ENCODE data around the gene ARPC1A.

The ARPC1A gene

GRCh38 chr7:99296471-99296870 lies 29.2 kb upstream of the ARPC1A start:
- H3K9me3 ChIP-seq (ENCODE audit: insufficient read depth, low read length): no peaks in the 10 kb centered on the region
- no peak for TF ChIP-seq EZH2phosphoT487 (IDR thresholded peaks at IDR 0.05; ENCODE audit: low read depth)
- no peak for TF ChIP-seq CTCF (IDR thresholded peaks at IDR 0.05; ENCODE audit: low read depth, low read length)
- H4K20me1 ChIP-seq (ENCODE audit: insufficient read depth, low read length): no peaks in the 10 kb centered on the region
- no peaks in the 10 kb centered on the region for H3K36me3 ChIP-seq (replicated peaks; ENCODE audit: low read depth, low read length)
- H3K4me1 ChIP-seq (ENCODE audit: low read length): no peaks in the 10 kb centered on the region
- no peaks in the 10 kb centered on the region for H3K79me2 ChIP-seq (ENCODE audit: low read length)
- no peak overlapping the region for H2AFZ ChIP-seq (ENCODE audit: low read depth, low read length)
- no peak overlapping the region for H3K4me2 ChIP-seq (ENCODE audit: low read length)
- H3K27ac ChIP-seq (ENCODE audit: low read length): no peak overlapping the region
- H3K4me3 ChIP-seq (ENCODE audit: low read length): no peak overlapping the region
- no peaks in the 10 kb centered on the region for H3K27me3 ChIP-seq (ENCODE audit: low read depth, low read length)
- H3K9ac ChIP-seq (ENCODE audit: low read length): no peak overlapping the region

GRCh38 chr7:99301496-99301895 lies 24.2 kb upstream of the ARPC1A start:
- no peaks in the 10 kb centered on the region for H3K36me3 ChIP-seq (replicated peaks; ENCODE audit: low read depth, low read length)
- no peaks in the 10 kb centered on the region for H3K27me3 ChIP-seq (ENCODE audit: low read depth, low read length)
- H3K79me2 ChIP-seq (ENCODE audit: low read length): no peaks in the 10 kb centered on the region
- no peak overlapping the region for H3K27ac ChIP-seq (ENCODE audit: low read length)
- H2AFZ ChIP-seq (ENCODE audit: low read depth, low read length): no peak overlapping the region
- H3K4me1 ChIP-seq (ENCODE audit: low read length): peaks cover 4% of the 10 kb centered on the region; the same call in 1 of the 2 replicates
- H3K4me3 ChIP-seq (ENCODE audit: low read length): no peak overlapping the region
- H3K4me2 ChIP-seq (ENCODE audit: low read length): no peak overlapping the region
- H3K9me3 ChIP-seq (ENCODE audit: insufficient read depth, low read length): no peaks in the 10 kb centered on the region
- H4K20me1 ChIP-seq (ENCODE audit: insufficient read depth, low read length): no peaks in the 10 kb centered on the region
- no peak overlapping the region for H3K9ac ChIP-seq (ENCODE audit: low read length)
- no peak for TF ChIP-seq CTCF (IDR thresholded peaks at IDR 0.05; ENCODE audit: low read depth, low read length)
- TF ChIP-seq EZH2phosphoT487 (IDR thresholded peaks at IDR 0.05; ENCODE audit: low read depth): no peak

DNA sequence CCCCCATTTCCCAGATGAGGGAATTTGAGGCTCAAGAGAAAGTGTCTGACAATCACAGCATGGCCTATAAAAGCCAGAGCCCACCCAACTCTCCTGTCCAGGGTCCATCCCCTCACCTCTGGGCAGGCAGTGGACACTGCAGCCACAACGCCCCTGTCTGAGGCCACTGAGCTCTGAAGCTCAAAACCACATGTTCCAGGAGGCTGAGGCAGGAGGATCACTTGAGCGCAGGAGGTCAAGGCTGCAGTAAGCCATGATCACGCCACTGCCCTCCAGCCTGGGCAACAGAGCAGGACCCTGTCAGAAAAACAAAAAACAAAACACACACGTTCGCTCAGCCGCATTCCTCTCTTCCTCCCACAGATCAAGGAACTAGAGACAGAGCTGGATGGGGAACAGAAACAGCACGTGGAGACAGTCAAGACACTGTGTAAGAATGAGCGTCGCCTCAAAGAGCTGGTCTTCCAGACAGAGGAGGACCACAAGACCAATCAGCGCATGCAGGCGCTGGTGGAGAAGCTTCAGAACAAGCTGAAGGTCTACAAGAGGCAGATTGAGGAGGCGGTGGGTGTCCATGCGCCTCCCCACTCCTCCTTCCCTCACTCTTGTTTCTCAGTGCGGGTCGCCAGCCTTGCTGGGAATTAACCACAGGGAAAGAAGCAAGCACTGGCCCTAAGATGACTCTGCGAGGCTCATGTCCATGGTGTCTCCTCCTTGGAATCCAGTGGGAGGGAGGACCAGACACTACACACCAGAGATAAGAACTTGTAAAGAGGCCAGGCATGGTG lies 20.0 kb upstream of the ARPC1A start:
- no peaks in the 10 kb centered on the region for H3K9me3 ChIP-seq (ENCODE audit: insufficient read depth, low read length)
- no peak for TF ChIP-seq CTCF (IDR thresholded peaks at IDR 0.05; ENCODE audit: low read depth, low read length)
- no peak for TF ChIP-seq EZH2phosphoT487 (IDR thresholded peaks at IDR 0.05; ENCODE audit: low read depth)
- no peaks in the 10 kb centered on the region; the same call in 1 of the 2 replicates for H3K27me3 ChIP-seq (ENCODE audit: low read depth, low read length)
- no peaks in the 10 kb centered on the region for H3K79me2 ChIP-seq (ENCODE audit: low read length)
- H4K20me1 ChIP-seq (ENCODE audit: insufficient read depth, low read length): no peaks in the 10 kb centered on the region
- H3K36me3 ChIP-seq (replicated peaks; ENCODE audit: low read depth, low read length): no peaks in the 10 kb centered on the region
- H2AFZ ChIP-seq (ENCODE audit: low read depth, low read length): no peak overlapping the region
- peaks cover 4% of the 10 kb centered on the region; the same call in 1 of the 2 replicates for H3K4me1 ChIP-seq (ENCODE audit: low read length)
- H3K27ac ChIP-seq (ENCODE audit: low read length): no peak overlapping the region
- H3K9ac ChIP-seq (ENCODE audit: low read length): no peak overlapping the region
- no peak overlapping the region for H3K4me2 ChIP-seq (ENCODE audit: low read length)
- H3K4me3 ChIP-seq (ENCODE audit: low read length): no peak overlapping the region

DNA sequence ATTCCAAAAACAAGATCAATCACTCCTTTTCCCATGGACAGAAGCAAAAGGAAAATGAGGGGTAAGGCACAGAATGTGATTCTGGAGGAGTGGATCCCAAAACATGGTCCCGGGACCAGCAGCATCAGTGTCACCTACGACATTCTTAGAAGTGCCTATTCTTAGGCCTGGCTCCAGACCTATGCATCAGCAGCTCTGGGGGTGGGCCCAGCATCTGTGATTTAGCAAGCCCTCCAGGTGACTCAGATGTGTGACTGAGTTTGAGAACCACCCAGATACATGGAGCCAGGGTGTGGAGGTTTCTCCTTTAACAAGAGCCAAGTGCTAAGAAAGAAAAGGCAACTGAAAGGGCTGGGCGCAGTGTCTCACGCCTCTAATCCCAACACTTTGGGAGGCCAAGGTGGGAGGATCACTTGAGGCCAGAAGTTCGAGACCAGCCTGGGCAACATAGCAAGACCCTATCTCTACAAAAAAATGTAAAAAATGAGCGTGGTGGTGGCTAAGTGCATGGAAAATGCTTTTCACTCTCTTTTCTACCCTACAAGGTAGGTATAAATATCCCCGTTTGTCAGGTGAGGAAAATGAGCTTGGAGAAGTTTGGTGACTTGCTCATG lies 17.1 kb upstream of the ARPC1A start:
- Histone ChIP-seq H3K9me3 (ENCODE audit: insufficient read depth, low read length) (no peaks in the 10 kb centered on the region), H3K27ac (ENCODE audit: low read length) (no peak overlapping the region), H3K4me2 (ENCODE audit: low read length) (no peak overlapping the region), H3K36me3 (replicated peaks; ENCODE audit: low read depth, low read length) (no peaks in the 10 kb centered on the region), H3K4me1 (ENCODE audit: low read length) (peaks cover 13% of the 10 kb centered on the region), H3K4me3 (ENCODE audit: low read length) (no peak overlapping the region), H4K20me1 (ENCODE audit: insufficient read depth, low read length) (no peaks in the 10 kb centered on the region), H3K79me2 (ENCODE audit: low read length) (no peaks in the 10 kb centered on the region), H3K9ac (ENCODE audit: low read length) (no peak overlapping the region), H3K27me3 (ENCODE audit: low read depth, low read length) (no peaks in the 10 kb centered on the region; the same call in none of the 2 replicates), H2AFZ (ENCODE audit: low read depth, low read length) (no peak overlapping the region)
- TF ChIP-seq CTCF (IDR thresholded peaks at IDR 0.05; ENCODE audit: low read depth, low read length): no peak
- no peak for TF ChIP-seq EZH2phosphoT487 (IDR thresholded peaks at IDR 0.05; ENCODE audit: low read depth)
